Measurements from ENCODE around the gene MEGF11.

Gene MEGF11

DNA sequence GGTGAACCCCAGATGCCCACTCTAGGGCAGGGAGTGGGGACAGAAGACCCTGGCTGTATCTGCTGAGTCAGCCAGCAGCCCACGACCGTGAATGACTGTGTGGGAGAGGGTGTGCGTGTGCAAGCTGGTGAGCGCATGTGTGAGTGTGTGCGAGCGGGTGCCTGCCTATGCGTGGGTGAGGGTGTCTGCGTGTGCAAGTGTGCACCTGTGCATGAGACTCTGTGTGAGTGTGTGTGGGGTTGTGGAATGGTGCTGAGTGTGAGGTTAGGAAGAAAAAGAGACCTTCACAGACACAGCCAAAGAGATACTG is 235.1 kb downstream of the MEGF11 start:
- peaks cover 7% of the 10 kb centered on the region for H3K27me3 ChIP-seq (ENCODE audit: insufficient read depth, poor library complexity, severe bottlenecking)
- TF ChIP-seq GABPA (IDR thresholded peaks at IDR 0.05; ENCODE audit: low read depth): no peak
- TF ChIP-seq, protein P1, sequence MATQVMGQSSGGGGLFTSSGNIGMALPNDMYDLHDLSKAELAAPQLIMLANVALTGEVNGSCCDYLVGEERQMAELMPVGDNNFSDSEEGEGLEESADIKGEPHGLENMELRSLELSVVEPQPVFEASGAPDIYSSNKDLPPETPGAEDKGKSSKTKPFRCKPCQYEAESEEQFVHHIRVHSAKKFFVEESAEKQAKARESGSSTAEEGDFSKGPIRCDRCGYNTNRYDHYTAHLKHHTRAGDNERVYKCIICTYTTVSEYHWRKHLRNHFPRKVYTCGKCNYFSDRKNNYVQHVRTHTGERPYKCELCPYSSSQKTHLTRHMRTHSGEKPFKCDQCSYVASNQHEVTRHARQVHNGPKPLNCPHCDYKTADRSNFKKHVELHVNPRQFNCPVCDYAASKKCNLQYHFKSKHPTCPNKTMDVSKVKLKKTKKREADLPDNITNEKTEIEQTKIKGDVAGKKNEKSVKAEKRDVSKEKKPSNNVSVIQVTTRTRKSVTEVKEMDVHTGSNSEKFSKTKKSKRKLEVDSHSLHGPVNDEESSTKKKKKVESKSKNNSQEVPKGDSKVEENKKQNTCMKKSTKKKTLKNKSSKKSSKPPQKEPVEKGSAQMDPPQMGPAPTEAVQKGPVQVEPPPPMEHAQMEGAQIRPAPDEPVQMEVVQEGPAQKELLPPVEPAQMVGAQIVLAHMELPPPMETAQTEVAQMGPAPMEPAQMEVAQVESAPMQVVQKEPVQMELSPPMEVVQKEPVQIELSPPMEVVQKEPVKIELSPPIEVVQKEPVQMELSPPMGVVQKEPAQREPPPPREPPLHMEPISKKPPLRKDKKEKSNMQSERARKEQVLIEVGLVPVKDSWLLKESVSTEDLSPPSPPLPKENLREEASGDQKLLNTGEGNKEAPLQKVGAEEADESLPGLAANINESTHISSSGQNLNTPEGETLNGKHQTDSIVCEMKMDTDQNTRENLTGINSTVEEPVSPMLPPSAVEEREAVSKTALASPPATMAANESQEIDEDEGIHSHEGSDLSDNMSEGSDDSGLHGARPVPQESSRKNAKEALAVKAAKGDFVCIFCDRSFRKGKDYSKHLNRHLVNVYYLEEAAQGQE (IDR thresholded peaks at IDR 0.05; ENCODE audit: insufficient replicate concordance, low read depth): no peak
- no peak for DNase-seq (ENCODE audit: low read depth in 1 of 2, low spot score in 1 of 2)

DNA sequence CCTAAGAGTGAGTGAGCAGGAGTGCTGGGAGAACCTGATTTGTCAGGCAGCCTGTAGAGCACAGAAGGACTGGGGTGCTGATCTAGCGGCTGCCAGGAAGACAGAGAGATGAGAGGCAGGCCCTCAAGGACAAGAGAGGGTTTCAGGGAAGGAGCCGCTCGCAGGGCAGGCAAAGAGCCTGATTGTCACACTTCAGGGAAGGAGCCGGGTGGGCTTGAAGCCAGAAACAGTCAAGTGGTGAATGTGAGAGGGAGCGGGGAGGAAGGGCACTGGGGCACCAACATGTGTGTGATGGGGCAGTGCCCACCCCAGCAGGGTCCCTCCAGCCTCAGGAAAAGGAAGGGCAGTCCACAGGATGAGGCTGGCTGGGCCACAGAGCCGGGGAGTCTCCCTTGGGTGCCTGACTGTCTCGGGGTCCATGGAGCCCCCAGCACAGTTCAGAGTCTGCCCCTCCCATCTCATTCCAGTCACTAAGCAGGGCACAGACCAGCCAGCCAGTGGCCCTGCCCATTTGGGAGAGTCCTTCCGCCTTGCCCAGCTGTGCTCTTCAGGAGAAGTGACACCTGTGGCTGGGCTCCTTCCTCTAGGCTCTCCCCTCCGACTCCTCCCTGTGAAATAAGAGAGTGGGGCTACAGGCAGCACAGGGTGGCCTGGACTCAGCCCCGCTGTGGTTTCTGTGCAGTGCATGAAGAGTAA is 235.6 kb downstream of the MEGF11 start:
- H3K27ac ChIP-seq (replicated peaks): no peak overlapping the region
- H3K4me3 ChIP-seq (replicated peaks; ENCODE audit: insufficient read depth, low read length): no peak overlapping the region
- DNase-seq (ENCODE audit: low read depth in 1 of 2, low spot score in 1 of 2): no peak
- TF ChIP-seq GABPA (IDR thresholded peaks at IDR 0.05; ENCODE audit: low read depth) (no peak), SPI1 (IDR thresholded peaks at IDR 0.05; ENCODE audit: borderline replicate concordance, low read depth) (no peak), POLR2AphosphoS5 (IDR thresholded peaks at IDR 0.05; ENCODE audit: low read depth) (no peak)
- TF ChIP-seq, protein P1 (IDR thresholded peaks at IDR 0.05; ENCODE audit: insufficient replicate concordance, low read depth): no peak
- TF ChIP-seq, protein P2, sequence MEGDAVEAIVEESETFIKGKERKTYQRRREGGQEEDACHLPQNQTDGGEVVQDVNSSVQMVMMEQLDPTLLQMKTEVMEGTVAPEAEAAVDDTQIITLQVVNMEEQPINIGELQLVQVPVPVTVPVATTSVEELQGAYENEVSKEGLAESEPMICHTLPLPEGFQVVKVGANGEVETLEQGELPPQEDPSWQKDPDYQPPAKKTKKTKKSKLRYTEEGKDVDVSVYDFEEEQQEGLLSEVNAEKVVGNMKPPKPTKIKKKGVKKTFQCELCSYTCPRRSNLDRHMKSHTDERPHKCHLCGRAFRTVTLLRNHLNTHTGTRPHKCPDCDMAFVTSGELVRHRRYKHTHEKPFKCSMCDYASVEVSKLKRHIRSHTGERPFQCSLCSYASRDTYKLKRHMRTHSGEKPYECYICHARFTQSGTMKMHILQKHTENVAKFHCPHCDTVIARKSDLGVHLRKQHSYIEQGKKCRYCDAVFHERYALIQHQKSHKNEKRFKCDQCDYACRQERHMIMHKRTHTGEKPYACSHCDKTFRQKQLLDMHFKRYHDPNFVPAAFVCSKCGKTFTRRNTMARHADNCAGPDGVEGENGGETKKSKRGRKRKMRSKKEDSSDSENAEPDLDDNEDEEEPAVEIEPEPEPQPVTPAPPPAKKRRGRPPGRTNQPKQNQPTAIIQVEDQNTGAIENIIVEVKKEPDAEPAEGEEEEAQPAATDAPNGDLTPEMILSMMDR (IDR thresholded peaks at IDR 0.05; ENCODE audit: insufficient read depth, low read length): no peak
- peaks cover 7% of the 10 kb centered on the region for H3K27me3 ChIP-seq (ENCODE audit: insufficient read depth, poor library complexity, severe bottlenecking)

More for the DNA sequence above, 235.1 kb downstream of the MEGF11 start:
- Histone ChIP-seq H3K4me3 (replicated peaks; ENCODE audit: insufficient read depth, low read length) (no peak overlapping the region), H3K27ac (replicated peaks) (no peak overlapping the region)

DNA sequence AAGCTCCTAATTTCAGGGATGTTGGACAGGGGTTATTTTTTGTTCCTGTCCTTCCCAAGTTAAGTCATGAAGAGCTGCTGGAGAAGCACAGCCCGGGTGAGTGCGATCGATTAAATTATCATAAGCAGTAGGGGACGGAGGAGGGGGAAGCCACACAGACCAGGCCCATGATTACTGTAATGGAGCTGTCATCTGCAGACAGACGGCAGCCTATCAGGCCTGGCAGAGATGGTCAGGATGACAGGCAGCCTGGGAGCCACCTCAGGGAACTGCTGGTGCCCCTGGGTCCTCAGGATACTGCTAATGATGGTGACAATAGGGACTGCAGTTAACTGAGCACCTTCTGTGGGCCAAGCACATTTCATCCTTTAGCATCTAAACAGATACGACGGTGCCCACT is 236.6 kb downstream of the MEGF11 start:
- TF ChIP-seq, protein P1 (IDR thresholded peaks at IDR 0.05; ENCODE audit: insufficient replicate concordance, low read depth): no peak
- TF ChIP-seq POLR2AphosphoS5 (IDR thresholded peaks at IDR 0.05; ENCODE audit: low read depth) (no peak), GABPA (IDR thresholded peaks at IDR 0.05; ENCODE audit: low read depth) (no peak), SPI1 (IDR thresholded peaks at IDR 0.05; ENCODE audit: borderline replicate concordance, low read depth) (no peak)
- TF ChIP-seq, protein P2 (IDR thresholded peaks at IDR 0.05; ENCODE audit: insufficient read depth, low read length): no peak
- Histone ChIP-seq H3K4me3 (replicated peaks; ENCODE audit: insufficient read depth, low read length) (no peak overlapping the region), H3K27ac (replicated peaks) (no peak overlapping the region), H3K27me3 (ENCODE audit: insufficient read depth, poor library complexity, severe bottlenecking) (peaks cover 7% of the 10 kb centered on the region)
- no peak for DNase-seq (ENCODE audit: low read depth in 1 of 2, low spot score in 1 of 2)
